Activated CD4-positive, alpha-beta T cell treated with anti-CD3 and anti-CD28 coated beads, Interleukin-2, amount 50 U/mL, for 16 hours (primary cell): Measurements from ENCODE around the gene MAP3K4.
"Not testable (repeated sequence)": the region's sequence is repeated elsewhere in the genome, so short reads cannot be mapped to it uniquely, and the experiment has no call there.

ENCODE experiments used
- DNase-seq: peaks from one replicate; pipeline ENCODE4 v3.0.0-alpha.2; 2020

The MAP3K4 gene

GRCh38 chr6:161091972-161092701 lies 100.6 kb downstream of the MAP3K4 start:
- no peak for DNase-seq

- no peak for DNase-seq
These were observed 103.4 kb downstream of the MAP3K4 start for GRCh38 chr6:161094955-161095354.

DNA sequence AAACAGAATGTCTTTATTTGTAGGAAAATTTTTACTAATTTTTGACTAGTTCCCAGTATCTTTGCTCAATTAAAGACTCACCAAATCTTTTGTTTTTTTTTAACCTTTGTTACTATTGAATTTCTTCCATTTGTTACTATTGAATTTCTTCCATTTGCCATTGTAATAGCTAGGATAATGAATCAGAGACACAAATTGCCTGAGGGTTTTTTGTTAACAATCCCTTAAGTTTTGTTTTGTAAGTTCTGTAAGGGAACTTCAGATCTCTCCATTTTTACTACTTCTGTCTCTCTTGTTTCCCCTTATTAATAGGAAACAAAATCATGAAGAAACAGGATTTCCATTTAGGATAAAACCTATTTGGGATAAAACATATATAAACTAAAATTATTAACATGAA lies 104.3 kb downstream of the MAP3K4 start:
- no peak for DNase-seq

DNA sequence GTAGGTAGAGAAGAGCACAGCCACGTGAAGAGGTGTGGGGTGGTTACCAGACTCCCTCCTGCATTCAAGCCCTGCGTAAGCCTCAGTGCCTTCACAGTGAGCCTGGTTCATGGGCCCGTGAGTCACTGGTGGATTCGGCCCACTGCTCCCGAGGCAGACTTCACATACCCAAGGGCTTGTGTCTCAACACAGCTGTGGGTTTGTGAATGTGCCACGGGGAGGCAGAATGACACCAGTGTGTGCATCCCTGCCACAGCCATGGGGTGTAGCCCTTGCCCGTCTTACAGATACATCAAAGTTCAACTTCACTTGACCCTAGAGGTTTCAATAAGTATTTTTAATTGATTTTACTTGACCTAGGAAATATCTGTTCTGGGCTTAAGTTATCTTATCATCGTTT lies 108.5 kb downstream of the MAP3K4 start:
- DNase-seq, result no peak

DNA sequence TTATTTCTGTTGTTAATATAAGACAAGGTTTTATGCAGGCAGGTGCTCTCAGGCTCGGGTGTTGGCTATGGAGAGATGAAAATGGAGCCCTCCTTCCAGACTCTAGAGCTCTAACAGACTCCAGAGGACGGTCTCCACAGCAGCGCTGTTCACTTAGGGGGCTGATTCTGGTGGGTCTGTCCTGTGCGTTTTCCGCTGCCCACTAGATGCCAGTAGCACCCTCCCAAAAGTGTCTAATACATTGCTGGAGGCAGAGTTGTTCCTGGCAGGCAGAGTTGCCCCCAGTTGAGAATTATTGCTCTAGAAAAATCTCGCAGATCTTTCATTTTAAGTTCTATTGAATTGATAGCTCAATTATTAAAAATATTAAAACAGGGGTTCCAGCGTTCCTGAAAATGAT lies 109.9 kb downstream of the MAP3K4 start:
- no peak for DNase-seq

GRCh38 chr6:161103475-161103874 lies 111.9 kb downstream of the MAP3K4 start:
- DNase-seq, result no peak

- no peak for DNase-seq
These were observed 113.4 kb downstream of the MAP3K4 start for GRCh38 chr6:161104966-161105365.

DNA sequence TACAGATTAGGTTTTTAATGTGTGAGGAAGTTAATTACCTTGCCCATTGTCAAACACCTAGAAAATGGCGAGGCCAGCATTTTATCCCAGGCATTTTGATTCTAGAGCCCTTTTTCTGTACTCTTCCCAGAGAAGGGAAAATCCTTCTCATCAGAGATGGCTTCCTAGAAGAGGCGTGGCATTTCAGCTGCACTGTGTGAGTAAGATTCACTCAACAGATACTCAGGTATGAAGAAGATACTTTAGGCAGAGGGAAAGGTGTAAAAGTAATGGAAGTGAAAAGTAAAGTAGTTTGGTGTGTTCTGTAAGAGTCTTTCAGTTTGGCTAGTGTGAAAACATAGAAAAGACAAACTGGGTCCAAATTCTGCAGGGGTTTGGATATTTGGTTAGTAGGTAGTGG lies 113.8 kb downstream of the MAP3K4 start:
- no peak for DNase-seq

DNA sequence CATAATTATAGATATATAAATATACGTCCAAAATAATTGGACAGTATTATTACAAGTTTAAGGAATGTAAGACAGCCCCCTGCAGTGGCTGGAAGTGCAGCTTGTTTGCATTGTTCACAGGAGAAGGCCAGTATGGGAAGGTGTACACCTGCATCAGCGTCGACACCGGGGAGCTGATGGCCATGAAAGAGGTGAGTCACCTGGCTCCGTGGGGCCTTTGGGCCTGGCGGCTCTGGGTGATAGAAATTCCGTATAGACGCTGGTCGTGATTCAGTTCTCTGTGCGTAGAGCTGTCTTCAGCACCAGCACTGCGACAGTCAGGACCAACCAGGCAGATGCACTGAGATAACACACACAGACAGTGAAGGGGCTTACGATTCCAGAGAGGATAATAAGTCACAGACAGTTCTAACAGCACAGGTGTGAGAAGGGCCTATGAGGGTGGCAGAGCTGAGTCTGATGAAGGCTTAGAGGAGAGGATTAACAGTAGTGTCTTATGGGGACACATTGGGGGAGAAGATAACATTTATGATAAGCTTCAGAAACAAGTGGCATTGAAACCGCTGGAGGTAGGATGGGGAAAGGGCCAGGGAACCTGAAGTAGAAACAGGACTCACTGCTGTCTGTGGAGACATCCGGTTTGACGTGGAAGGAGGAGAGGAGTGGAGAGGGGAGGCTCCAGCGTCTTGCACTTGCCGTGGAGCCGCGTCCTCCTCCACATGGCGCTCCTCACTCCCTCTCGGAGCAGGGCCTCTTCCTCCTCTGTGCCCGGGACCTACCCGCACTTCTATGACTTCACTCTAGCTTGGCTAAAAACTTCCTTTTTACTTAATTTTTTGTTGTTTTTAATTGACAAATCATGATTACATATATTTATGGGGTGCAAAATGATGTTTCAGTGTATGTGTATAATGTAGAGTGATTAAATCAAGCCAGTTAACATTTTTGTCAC lies 116.5 kb downstream of the MAP3K4 start:
- DNase-seq, result no peak

DNA sequence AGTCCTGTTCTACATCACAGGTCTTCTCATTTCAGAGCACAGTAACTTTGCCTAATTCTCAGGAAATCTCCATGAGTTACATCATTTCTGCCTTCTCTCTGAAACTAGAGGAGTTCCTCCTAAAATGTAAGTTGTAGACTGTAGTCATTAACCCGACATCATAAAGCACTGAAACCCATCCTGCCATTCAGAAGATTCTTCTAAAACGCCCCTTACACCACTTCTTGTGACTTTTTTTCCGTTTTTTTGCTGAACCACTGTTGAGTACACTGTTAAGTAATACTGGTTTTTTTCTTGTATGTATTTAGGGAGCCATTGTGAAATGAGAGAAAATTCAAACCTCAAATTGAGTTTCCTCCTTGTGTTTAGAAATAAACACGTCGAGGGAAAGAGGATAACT lies 117.3 kb downstream of the MAP3K4 start:
- DNase-seq, result no peak

- no peak for DNase-seq
These were observed 117.8 kb downstream of the MAP3K4 start for GRCh38 chr6:161109366-161109765.

GRCh38 chr6:161110028-161110779 lies 118.6 kb downstream of the MAP3K4 start:
- DNase-seq, result no peak

- DNase-seq, result peak; percentile 52
These were observed 119.7 kb downstream of the MAP3K4 start for GRCh38 chr6:161111261-161111660.

DNA sequence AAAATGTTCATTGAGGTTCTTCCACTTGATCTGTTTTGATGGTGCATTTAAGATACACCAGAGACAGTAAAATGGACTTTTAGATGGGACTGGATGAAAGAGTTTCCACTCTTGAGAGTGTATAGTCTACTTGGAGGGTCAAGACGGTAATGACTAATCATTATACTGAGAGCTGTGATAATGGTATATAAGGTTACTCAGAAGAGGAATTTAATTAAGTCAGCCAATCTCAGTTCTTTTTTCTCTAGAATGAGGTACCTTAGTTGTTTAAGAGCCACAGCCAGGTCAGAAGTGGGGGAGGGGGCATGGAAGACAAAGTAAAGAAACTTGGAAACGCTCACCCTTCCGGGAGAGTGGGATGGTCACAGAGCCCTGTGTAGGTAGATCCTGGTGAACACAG lies 123.9 kb downstream of the MAP3K4 start:
- peak; percentile 12 for DNase-seq

DNA sequence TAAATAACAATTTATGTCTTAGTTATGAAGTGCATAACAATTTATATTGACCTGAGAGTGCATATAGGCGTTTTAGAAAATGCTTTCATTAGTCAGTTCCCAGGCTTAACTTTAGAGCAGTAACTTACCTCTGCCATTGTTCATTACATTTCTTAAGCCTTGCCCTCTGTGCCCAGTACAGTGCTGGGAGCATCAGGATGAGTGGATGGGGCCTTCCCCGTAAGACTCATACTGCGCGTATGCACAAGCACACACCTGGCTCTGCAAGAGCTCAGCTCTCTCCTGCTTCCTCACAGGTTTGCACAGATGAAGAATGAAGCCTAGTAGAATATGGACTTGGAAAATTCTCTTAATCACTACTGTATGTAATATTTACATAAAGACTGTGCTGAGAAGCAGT lies 125.0 kb downstream of the MAP3K4 start:
- DNase-seq, result no peak

- no peak for DNase-seq
These were observed 125.7 kb downstream of the MAP3K4 start for GRCh38 chr6:161117308-161117707.

- no peak for DNase-seq
These were observed 126.4 kb downstream of the MAP3K4 start for GRCh38 chr6:161117942-161118341.

DNA sequence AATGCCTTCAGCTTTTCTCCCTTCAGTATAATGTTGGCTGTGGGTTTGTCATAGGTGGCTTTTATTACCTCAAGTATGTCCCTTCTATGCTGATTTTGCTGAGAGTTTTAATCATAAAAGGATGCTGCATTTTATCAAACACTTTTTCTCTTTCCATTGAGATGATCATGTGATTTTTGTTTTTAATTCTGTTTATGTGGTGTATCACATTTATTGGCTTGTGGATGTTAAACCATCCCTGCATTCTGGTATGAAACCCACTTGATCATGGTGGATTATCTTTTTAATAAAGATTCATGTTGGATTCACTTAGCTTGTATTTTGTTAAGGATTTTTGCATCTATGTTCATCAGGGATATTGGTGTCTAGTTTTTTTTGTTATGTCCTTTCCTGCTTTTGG lies 131.8 kb downstream of the MAP3K4 start:
- not testable (repeated sequence) for DNase-seq

- DNase-seq, result no peak
These were observed 134.0 kb downstream of the MAP3K4 start for GRCh38 chr6:161125591-161125990.

DNA sequence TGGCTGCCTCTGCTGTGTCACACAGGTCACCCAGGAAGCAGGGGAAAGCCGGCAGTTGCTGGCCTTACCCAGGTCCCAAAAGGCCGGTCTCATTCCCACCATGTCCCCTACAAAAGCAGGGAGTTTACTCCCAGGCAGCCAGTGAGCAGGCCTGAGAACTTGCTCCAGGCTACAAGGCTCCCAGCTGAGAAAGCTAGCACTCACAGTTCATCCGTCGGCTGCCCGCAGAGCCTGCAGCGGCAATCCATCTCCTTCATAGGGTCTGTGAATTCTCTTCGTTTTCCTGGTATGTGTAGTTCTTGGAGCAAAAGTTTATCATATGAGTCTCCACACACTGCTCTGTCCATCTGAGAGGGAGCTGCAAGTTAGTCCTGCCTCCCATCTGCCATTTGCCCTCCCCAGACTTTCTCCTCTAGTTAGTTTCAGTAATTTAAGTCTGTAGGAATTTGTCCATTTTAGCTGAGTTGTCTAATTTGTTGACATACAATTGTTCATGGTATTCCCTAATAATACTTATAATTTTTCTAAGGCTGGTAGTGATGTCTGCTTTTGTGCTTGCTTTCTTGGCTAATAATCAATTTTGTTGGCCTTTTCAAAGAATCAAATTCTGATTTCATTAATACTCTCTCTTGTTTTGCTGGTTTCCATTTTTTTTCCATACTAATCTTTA lies 135.6 kb downstream of the MAP3K4 start:
- DNase-seq, result no peak

DNA sequence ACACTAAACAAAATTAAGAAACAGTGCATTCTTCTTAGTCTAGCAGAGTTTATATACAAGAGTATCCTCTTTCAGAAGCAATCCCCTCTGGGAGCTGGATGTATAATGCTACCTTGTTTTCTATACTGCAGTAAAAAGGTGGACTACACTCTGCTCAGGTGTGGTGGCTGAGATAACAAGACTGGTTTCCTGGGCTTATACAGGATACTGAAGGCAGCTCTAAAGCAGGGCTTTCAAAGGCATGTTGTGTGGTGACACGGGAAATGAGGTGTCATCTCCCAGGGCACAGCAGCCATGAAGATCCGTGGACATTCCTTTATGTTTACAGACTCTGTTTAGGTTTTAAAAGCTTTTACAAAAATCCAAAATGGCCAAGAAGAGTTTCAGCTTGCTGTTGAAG lies 136.7 kb downstream of the MAP3K4 start:
- peak; percentile 10 for DNase-seq

DNA sequence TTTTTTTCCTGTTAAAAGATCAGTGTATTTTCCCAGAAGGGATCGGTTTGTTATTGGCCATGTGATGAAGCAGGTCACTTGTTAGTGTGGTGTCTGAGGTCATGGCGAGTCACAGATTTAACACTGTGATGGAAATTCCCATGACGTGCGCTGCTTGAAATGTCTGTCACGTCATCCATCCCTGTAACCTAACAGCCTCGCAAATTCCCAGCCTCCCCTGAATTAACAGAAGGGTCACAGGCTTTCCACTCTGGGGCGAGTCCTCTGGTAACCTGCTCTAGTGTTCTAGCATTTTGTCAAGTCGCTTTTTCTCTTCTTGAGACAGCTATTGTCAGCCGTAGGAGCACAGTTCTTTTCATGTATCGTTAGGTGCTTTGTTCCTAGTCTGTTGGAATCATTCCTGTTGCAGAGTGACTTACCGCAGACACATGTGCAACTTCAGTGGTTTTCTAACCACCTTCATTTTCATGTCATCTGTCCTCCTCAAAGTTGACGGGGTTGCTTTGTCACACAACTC lies 137.2 kb downstream of the MAP3K4 start:
- DNase-seq, result peak; percentile 36

- no peak for DNase-seq
These were observed 139.0 kb downstream of the MAP3K4 start for GRCh38 chr6:161130541-161130940.
